GM12891 (cell line): ENCODE measurements around the gene OR10A6.

Source experiments
- PAX5 ChIP-seq: IDR thresholded peaks from 2 replicates; pipeline ENCODE4 v1.6.1; 2011; ENCODE audit warnings: low read length, moderate library complexity, mild to moderate bottlenecking; ENCODE audit not compliant: insufficient read depth, severe bottlenecking
- POLR2A ChIP-seq: IDR thresholded peaks from 2 replicates; pipeline ENCODE4 v1.6.1; 2011; ENCODE audit warnings: low read depth, low read length, control low read depth
- POLR2AphosphoS5 ChIP-seq: IDR thresholded peaks from 2 replicates; pipeline ENCODE4 v1.6.1; 2011; ENCODE audit warnings: low read depth, low read length, control low read depth
- POU2F2 ChIP-seq: IDR thresholded peaks from 2 replicates; pipeline ENCODE4 v1.6.1; 2011; ENCODE audit warnings: low read depth, mild to moderate bottlenecking, control low read depth, low read length, moderate library complexity
- SPI1 ChIP-seq: IDR thresholded peaks from 2 replicates; pipeline ENCODE4 v1.6.1; 2011; ENCODE audit warnings: low read depth, low read length, control low read depth
- TAF1 ChIP-seq: IDR thresholded peaks from 2 replicates; pipeline ENCODE4 v1.6.1; 2011; ENCODE audit warnings: low read depth, low read length, control low read depth

DNA sequence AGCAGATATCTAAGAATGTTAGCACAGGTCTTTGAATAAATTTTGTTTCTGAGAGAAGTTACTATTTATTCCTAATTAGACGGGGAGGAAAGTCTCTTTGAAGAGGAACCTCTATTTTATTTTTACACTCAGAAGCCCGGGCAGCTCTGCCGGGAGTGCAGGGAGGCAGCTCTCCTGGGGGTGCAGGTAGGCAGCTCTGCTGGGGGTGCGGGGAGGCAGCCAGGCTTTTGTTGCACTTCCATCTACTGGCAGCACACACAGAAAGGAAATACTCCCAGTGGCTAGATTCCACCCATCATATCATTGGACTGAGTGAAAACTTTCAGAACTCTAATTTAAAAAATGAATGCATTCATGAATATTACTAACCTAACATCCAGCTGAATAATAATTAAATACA is 24.6 kb downstream of the OR10A6 start:
- no peak for TF ChIP-seq SPI1
- no peak for TF ChIP-seq POLR2A
- no peak for TF ChIP-seq POLR2AphosphoS5
- no peak for TF ChIP-seq POU2F2
- TF ChIP-seq TAF1: no peak
- no peak for TF ChIP-seq PAX5
